HS-5 (cell line): ENCODE measurements around the gene TBX20.
"Not testable (repeated sequence)": the region's sequence is repeated elsewhere in the genome, so short reads cannot be mapped to it uniquely, and the experiment has no call there.

ENCODE experiments used
- DNase-seq: peaks from one replicate; pipeline ENCODE4 v3.0.0-alpha.2; 2012; ENCODE audit warnings: low read depth

Gene TBX20

DNA sequence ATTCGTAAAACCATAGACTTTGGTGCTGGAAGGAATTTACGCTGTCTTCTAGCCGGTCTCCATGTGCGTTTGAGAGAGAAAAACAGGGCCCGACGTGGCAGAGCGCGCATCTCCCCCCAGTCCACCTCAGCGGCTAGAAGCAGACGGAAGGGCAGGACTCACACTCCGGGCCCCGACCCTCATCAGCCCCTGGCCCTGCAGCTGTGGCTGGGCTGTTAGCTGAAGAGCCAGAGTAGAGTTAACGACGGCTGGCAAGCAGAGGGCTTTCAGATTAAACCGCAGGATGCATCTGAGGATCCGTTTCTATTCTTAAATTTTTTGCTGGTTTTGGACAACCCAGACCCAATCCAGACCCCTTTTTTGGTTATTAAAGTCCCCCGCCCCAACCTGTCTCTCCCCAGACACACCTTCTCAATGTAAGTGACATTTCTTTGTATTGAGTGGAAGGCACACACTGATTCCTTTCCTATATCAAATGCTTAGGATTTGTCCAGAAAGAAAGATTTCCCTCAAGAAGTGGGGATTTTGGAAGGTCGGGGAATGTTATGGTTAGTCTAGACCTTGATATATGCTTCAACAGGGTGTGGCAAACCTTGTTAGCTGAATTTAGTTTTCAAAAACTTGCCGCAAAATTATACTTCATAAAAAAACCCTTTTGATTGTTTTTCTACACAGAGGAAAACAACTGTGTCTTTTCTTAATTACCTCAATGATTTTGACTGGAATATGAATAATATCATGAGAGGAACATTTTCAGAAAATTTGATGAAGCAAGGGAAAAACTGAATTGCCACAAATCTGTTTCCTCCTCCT lies 1.7 kb upstream of the TBX20 start:
- DNase-seq: no peak

DNA sequence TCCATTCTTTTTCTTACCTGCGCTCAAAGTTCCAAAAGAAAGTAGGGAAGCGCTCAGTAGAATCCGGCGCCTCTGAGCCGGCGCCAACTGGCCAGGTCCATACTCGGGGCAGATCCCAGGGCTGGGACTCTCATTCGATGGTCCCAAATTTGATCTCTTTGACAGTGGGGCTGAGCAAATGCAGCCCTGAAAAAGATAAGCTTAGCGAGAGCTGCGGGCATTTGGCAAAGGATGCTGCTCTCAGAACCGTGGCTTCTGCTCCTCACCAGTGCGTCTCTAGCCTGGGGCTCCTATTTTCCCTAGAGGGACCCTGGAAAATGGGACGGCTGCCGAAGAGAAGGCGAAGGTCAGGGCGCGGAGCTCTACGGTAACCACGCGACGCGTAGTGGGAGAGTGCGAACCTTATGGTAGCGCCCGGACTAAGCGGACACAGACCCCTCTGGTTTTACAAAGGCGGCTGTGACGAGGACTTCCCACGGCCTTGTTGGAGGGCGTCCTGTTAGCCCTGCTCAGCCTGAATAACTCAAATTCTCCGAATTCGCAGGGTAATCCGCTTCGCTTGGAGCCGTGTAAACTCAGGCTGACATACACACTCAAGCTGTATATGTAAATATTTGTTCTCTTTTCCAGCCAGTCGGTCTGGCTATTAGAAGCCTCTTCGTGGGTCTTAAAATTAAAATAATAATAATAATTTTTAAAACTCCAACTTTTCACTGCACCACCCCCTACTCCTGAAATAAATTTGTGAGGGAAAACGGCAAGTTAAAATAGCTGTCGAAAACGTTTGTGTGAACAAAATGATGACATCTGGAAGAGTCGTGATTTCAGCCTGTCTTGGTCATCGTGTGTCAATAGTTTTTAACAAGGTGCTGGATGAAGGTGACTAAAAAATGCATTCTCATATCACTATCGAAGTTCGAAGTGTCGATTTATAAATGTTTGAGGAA lies 869 bp upstream of the TBX20 start:
- DNase-seq: no peak

DNA sequence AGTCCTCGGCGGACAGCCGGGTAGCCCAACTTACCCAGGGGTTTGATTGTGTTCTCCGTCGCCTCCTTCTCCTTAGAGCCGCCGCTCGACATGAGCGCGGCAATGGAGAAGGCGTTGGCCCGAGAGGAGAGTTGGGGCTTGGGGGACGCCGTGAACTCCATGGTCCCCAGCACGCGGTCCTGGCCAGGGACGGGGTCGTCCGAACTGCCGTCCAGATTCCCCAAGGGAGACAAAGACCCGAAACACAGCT lies 515 bp downstream of the TBX20 start:
- DNase-seq: no peak

DNA sequence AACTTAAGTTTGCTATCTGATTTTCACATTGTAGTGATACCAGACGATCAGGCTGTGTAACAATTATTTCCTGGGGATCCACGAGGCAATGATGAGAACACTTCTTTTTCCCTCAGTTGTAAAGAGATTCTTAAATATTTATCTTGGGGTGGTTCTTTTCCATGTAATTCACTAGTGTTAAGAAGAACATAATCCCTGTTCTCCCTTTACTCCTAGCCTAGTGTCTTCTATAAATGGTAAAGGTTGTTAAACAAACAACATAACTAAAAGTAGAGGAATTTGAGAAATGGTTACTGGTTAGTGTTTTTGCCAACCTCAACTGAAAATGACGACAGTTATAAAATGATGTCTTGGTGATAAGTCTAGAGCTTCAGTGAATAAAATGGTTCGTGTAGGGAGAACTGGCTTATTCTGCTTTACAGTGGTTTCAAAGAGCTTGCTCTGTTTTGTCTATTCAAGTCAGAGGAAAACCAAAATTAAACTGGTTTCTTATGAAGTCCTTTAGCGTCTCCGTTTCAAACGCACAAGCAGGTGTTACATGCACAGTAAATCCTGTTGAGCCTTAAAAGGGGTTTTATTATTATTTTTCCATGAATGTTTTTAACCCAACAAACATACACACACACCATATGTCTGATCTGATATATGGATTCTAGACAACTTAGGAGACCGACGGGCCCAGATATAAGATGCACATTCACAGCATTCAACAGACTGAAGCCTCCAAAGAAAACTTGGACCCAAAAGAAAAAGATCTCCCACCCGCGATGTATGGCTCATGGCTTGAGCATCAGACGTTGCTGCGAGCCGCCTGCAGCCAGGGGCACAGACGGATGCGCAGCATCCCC lies 1.1 kb downstream of the TBX20 start:
- no peak for DNase-seq

DNA sequence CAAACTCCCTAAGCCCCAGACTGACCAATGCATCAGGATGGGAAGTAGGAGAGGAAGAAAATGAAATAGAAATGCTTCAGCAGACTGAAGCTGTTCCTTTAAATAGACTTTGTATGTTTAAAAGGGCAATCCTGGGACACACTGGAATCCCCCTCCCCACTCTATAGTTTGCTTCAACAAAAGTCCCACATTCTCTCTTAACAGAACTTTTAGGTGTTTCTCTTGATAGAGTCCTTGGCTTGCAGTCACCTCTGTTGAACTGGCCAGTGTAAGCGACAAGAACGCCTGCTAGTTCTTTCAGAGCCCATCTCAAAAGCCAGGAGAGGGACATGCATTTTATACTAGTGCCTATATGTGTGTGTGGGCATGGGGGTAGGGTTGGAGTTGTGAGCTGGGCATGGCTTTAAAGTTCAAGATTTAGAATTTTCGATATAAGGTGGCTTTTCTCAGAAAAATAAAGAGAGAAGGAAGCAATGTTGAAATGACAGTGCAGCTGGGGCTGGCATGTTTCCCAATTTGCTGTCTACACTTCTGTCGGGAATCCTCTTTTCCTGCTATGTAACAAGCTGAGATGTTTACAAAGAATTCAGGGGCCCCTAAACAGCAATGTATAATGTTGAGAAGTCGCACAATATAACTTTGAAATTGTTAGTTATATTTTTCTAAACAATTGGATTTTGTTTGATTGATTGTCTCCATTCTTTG lies 2.1 kb downstream of the TBX20 start:
- no peak for DNase-seq

DNA sequence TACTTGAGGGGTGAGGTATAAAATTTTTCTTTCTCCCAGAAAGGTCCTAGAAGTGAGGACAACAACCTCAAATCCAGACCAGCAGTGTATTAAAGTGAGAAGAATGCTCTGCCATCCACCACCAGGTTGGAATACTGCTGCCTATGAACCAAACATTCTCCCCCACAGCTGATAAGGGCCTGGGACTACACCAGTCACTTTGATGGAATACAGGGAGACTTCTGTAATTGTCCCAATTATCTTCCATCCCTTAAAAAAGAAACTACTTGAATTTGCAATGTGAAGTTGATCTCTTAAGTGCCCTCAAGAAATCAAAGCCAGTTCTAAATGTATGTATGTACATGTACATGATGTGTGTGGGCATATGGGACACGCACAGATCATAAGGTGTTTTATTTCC lies 3.0 kb downstream of the TBX20 start:
- DNase-seq: no peak

DNA sequence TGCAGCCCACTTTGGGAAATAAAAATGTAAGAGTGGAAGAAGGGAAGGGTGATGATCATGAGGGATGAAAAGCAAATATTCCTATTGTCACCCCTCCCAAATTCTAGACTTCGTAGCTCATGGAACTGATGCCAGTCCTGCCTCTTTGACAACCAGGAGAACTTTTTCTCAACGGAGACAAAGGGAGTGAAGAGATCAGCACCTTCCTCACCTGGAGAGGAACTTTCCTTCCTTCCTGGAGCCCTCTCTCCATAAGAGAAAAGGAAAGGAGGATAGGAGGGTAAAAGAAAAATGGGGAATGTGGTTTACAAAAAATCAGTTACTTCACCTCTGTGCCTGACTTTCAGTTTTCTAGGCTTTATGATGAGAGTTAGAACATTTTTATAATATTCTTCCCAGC lies 3.4 kb downstream of the TBX20 start:
- DNase-seq: no peak

DNA sequence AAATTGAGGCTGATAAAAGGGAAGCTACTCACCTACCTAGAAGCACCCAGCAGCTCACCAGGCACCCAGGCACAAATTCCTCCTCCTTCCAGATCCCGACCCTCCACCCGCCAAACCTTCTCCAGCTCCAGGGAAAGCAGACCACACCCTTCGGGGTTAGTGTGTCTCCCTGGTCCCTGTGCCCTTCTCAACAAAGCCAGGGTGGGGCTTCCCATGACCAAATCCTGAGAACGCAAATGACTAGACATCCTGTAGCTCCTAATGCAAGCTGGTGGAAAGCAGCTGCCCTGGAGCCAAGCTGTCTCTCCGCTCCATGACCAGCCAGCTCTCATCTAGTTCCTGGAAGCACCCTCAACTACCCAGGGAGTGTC lies 4.4 kb downstream of the TBX20 start:
- no peak for DNase-seq

DNA sequence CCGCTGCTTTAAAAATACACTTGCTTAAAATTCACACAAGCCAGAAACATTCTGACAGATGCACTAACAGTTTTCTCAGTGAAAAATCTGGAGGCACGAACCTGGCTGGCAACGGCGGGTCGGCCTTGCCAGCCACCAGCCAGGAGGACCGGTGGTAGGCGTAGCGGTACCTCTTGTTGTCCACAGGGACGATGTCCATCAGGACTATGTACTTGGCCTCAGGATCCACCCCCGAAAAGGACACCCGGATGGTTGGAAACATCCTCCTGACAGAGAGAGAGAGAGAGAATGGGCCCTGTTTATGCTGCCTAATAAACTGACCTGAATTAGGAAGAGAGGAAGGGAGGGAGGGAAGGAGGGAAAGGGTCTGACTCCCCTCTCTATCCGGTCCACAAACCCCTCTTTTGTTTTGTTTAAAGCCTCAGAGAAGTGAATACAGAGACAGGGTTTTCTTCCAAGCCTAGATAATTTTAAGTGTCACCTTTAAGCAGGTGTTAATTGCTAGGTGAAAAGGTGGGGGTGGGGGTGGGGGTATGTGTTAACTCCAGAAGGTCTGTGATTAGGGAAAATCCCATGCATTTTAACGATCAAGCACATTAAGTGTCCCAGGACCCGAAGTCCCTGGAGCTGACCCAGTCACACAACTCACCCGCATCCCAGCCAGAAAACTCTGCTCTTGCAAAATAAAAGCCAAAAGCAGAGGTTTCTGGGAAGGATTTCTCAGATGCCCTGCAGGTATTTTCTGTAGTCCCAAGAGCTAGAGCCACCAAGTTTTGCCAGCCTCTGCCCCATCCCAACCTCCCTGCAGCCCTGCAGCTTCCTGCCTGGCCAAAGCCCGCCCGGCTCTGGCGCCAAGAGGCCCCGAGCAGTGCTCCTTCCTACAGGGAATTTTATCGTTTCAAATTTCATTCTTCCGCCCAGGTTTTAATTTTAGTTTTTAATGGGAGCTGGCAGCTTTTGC lies 5.0 kb downstream of the TBX20 start:
- no peak for DNase-seq

DNA sequence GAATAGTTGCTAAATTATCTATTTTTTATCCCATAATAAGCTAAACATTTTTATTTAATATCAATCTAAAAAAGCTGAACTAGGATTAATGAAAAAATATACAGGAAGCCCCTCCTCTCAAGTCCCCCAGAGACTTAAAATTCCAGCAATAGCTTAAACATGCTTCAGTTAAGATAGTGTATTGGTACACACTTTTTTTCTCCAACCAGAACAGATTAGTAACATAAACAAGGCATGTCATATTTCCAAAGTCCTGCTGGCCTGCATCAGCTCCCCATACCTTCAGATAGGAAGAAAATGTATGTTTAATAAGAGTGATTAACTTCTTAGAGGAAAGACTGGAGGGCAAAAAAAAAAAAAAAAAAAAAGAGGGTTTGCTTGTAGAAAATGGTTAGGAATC lies 7.1 kb downstream of the TBX20 start:
- no peak for DNase-seq

DNA sequence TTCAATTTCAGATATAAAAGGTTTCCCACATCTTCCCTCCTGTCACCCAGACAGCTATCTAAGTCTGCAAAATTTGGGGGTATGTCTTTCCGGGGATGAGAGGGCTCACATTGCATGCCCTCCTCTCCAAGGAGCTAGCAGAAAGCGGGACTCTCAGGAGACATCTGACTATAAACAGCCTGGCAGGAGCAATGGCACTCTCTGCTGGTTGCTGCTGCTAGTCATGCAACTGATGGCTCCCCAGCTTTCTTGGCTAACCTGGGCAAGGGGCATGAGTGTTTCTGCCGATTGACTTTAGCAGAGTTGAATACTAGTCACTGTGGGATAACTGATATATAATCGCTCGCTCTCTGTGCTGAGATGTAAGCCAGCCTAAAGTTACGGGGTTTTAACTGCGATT lies 12.0 kb downstream of the TBX20 start:
- no peak for DNase-seq

DNA sequence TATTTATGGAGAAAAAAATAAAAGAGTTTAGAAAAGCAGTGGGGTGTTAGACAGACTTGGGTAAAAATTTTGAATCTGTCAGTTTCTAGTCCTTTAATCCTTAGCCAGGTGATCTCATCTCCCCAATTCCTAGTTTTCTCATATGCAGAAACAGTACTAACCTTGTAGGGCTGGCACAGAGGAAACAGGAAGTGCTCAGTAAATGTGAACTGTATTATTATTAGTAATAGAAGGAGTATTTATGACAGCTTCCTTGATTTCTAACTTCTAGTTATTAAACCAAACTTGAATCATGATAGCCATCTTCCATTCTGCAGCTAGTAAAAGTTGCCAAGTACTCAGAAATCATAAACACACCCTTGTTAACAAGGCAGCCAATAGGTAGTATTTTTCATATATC lies 12.5 kb downstream of the TBX20 start:
- DNase-seq: no peak

DNA sequence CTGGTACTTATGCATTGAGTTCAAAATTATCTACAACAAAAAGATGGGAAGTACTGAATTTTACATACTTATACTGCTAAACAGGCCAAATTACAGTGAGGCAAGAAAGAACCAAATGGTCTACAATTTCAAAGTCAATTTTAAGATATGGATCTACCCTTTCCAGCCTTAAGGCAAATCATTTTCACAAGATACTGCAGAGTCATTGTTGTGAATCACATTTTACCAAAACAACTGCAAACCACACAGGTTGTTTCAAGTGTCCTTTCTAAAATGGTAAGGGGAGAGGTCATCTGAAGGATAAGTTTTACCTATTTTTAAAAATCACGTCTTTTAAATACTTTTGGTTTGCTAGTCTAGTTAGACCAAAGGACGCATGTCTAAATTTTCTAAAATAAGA lies 12.9 kb downstream of the TBX20 start:
- not testable (repeated sequence) for DNase-seq

DNA sequence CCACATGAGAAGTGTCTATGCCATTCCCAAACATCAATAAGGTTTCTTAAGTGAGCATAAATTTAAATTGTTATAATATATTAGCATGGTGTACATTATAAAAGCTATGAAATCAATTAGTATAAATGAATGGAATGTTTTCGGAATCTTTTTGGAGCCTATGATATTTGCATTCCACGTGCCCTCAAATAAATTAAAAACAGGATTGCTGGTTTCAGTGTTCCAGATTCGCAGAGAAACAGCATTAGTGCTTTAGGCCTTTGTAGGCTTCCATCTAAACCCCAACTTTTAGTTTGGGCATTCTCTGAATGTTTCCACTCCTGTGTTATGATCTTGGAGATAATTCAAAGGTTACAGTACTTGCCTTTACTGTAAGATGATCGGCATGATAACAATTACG lies 15.4 kb downstream of the TBX20 start:
- DNase-seq: not testable (repeated sequence)

DNA sequence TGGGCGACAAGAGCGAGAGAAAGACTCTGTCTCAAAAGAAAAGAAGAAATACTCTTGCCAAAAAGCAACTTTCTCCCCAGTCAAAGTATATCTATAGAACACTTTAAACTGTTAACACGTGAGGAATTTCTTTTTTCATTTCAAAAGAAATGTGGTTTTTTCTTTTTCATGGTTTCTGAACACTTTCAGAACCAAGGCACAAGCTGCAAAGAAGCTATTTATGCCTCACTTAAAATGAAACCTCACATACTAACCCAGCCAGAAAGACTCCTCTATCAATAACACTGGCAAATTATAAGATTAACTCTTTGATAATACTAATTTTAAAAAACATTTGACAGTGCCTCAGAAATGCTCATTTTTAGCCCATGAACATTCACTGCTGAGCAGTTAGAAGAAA lies 20.9 kb downstream of the TBX20 start:
- DNase-seq: no peak

DNA sequence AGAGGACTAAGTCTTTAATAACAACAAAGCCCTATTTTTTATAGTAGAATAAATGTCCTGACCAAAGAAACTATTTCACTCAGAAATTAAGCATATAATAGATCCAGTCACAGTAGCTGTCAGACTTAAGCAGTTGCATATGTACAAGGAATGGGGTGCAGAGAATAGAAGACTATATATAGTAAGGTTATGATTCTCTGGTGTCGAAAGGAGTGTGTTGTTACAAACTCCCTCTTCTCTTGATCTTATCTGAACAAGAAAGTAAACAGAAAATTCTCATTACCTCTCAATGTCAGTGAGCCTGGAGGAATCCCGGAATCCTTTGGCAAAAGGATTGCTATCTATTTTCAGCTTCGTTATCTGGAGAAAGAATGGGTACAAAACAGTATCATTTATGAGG lies 22.7 kb downstream of the TBX20 start:
- not testable (repeated sequence) for DNase-seq

DNA sequence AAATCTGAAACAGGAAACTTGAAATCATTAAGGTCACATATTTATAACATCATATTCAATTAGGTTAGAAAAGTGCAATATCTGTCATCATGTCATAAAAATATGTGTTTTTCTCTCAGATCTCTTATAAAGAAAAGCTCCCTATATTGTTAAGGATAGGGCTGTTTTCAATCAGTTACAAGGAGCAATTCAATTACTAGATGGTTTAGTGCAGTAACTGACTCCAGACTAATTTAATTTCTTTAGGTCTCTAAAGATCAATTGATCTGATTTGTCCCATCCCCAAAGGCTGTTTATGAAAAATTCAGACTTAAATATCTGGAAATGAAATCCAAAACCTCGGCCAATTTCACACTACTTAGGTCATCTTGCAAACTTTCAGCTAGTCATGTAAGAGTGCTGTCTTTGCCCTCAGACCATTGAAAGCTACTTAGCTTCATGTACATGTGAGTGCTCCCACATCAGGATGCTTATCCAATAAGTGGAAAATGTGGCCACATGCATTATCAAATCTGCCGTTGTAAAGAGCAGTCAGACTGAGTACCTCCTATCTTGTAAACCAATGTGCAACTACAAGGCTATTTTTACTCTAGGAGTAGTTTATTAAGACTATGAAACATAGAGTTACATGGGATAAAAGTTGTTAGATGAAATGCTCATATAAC lies 24.7 kb downstream of the TBX20 start:
- DNase-seq: not testable (repeated sequence)

DNA sequence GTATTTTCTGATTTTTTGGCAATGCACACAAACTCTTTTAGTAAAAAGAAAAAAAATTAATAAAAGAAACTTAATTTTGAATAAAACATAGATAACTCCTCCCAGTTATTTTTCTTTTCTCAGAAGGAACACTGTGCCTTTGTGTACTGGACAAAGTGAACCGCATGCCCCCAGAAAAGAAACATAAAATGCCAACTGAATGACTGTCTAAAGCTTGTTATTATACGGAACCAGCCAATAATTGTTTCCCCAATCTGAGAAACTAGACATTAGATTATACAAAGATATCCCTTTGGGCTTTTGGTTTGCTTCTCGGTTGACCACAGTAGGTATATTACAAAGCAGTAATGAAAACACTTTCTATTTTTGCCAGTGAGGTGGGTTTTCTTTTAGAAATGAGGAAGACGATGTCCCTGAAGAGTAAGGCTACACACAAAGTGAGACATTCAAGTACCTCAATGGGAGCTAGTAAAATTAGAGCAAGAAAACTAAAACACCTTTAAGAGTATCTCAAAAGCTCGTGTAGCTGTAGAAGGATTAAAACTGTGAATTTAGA lies 25.3 kb downstream of the TBX20 start:
- DNase-seq: not testable (repeated sequence)

DNA sequence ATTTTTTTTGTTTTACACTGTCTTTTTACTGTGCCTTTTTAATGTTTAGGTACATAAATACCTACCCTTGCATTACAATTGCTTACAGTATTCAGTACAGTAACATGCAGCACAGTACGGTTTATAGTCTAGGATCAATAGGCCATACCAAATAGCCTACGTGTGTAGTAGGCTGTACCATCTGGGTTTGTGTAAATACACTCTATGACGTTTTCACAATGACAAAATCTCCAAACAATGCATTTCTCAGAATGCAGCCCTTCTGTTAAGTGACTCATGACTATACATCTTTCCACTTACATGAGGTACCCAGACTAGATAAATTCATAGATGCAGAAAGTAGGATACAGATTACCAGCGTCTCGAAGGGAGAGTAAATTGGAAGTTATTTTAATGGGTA lies 26.5 kb downstream of the TBX20 start:
- DNase-seq: peak; percentile 91

DNA sequence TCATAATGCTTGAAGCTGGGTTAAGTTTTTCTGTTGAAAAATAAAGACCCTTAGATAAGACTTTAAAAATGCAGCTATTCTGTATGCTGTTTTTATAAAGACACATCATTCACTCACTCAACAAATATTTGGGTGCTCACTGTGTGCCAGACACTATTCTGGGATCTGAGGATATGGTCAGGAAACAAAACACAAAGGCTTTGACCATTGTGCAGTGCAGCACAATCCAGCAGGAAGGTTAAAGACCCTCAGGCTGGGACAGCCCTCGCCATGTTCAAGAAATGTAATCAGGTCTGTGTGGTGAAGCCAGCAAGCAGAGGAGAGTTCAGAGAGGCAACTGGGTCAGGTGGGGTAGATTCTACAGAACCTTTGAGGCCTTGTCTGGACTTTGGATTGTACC lies 31.5 kb downstream of the TBX20 start:
- DNase-seq: not testable (repeated sequence)
